ENCODE results near the gene SPOCK1.

GRCh38 chr5:137228816-137229215 is 270.3 kb downstream of the SPOCK1 start:
- TF ChIP-seq EP300 (IDR thresholded peaks at IDR 0.05) (no peak), CTCF (IDR thresholded peaks at IDR 0.05) (no peak), HOXA7 (CRISPR knock-in tag; IDR thresholded peaks at IDR 0.05) (no peak), JUN (IDR thresholded peaks at IDR 0.05) (no peak), MYC (IDR thresholded peaks at IDR 0.05; ENCODE audit: borderline replicate concordance, low read length) (no peak), CEBPB (IDR thresholded peaks at IDR 0.05) (no peak)
